PC-9 (cell line): ENCODE results near the gene CCNA2.

Source experiments
- CTCF ChIP-seq: fragments of 200-600 bp; sonication (generic); conservative IDR thresholded peaks from 2 replicates; pipeline ENCODE4 v1.6.1; 2017; ENCODE audit warnings: mixed run types, antibody characterized with exemption, mild to moderate bottlenecking, moderate library complexity
- EZH2 ChIP-seq: fragments of 200-600 bp; sonication (generic); IDR thresholded peaks from 2 replicates; pipeline ENCODE4 v1.8.0; 2017; ENCODE audit warnings: antibody characterized with exemption, low read depth

DNA sequence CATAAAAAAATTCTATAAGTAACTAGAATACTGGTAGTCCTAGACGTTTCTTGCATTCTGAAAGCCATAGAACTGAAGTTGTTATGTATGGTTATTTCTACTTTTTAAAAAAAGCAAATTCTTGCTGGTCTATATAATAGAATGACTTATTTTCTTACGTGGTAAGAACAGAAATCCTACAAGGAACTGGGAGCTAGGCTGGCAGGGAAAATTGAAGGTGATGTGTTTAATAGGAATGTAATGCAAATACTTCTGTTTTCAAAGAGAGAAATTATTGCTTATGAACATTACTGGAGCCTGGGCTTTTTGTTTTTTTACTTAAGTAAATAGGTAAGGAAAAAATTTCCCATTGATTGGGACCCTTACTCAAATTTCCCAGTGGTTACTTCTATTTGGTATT is 8.9 kb downstream of the CCNA2 start:
- TF ChIP-seq CTCF: no peak
- TF ChIP-seq EZH2: no peak
